HG02943 (cell line): ENCODE data around the gene SCAF11.

Experiments
- ATAC-seq: cut with Tn5 transposase; IDR thresholded peaks from one replicate; pipeline ENCODE4 v1.9.1; 2021; ENCODE audit warnings: mild to moderate bottlenecking, low read depth, moderate library complexity; ENCODE audit not compliant: unreplicated experiment

The SCAF11 gene

DNA sequence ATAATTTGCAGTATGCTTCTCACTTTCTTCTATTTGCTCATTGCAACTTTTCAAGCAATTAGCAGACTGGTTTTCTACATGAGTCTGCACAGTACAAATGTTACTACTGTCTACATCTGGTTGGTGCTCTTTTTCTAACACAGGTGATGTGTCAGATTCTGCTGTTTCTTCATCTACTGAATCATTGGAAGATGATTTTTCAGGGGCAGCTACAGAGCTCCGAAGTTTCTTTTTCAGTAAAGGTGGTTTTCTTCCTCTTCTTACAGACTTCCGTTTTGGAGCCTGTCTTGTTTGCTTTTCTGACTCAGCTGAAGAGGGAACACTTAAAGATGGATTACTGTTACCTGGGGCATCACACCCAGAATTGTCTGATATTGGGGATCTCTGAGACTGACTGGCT, 62.1 kb downstream of the SCAF11 start:
- no peak for ATAC-seq

DNA sequence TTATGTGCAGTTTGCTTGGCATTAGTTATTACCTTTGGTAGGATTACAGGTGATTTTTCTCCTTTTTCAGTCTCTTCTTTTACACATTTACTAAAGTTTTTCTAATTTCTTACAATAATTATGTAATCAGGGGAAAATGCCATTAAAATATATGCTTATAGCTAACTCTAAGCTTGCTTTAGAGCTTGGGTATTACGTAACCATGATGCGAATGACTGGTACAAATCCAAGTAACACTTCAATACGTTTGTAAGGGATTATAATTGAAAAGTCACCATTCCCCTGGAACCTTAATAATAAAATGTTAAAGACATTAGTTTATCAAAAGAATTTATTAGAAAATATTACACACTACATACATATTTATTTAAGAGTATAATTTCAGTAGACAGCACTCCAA, 71.6 kb downstream of the SCAF11 start:
- ATAC-seq: no peak

DNA sequence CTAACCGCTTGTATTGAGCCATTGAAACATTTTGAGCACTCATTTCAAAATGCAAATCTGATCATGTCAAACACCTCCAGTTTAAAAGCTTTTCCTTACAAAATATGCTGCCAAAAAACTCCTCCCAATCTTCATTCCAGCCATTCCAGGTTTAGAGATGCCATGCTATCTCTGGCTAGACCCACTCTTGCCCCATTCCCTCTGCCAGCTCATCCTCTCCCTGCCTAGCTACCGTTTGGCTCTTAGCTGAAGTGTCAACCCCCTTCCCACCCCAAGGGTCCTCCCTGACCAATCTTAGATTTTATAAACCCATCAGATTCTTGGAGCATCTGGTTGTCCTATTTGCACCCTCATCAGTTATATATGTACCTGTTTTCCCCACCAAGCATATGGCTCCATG, 75.0 kb downstream of the SCAF11 start:
- no peak for ATAC-seq

DNA sequence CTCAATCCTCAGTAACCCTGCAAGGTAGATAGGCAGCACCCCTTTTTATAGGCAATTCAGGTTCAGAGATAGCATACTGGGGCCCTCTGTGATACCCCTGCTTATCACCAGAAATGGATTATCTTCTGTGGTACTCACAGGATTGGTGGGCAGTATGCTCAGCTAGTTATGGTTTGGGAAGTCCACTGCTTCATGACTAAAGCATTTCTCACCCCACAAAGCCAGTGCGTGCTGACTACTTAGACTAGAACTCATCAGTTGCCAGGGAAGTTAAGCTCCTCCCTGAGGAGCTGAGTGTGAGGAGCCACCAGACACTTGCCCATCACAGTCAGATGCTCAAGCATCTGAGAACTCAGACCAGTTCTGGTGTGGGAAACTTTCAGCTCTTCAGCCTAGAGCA, 76.3 kb downstream of the SCAF11 start:
- no peak for ATAC-seq

DNA sequence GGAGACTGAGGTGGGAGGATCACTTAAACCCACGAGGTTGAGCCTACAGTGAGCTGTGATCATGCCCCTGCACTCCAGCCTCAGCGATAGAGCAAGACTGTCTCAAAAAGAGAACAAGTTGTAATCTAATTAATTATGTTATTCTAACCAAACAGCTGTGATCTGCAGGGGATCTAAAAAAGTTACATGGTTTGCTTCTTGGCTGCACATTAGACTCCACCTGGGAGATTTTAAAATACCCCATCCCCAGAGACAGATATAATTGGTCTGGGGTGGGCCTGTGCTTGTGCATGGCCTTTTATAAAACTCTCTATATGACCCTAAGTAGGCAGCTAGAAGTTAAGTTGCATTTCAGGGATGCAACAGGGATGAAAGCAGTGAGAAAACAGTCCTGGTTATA, 76.7 kb downstream of the SCAF11 start:
- ATAC-seq: no peak

DNA sequence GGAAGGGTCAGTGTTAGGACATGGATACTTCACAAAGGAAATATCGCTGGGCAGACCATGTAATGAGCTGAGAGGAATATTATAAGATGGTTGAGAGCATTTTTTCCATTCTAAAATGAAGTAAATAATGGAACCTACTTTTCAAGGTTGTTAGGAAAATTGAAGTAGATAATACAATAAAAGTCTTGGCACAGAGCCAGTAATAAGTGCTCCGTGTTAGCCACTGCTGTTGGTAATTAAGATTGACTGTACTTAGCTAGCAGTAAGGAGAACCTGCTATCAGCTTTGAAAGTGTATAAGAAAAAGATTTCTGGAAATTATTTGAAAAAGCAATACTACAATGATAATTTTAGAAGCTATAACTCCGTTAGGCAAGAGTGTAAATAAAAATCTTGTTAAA, 77.6 kb downstream of the SCAF11 start:
- no peak for ATAC-seq

DNA sequence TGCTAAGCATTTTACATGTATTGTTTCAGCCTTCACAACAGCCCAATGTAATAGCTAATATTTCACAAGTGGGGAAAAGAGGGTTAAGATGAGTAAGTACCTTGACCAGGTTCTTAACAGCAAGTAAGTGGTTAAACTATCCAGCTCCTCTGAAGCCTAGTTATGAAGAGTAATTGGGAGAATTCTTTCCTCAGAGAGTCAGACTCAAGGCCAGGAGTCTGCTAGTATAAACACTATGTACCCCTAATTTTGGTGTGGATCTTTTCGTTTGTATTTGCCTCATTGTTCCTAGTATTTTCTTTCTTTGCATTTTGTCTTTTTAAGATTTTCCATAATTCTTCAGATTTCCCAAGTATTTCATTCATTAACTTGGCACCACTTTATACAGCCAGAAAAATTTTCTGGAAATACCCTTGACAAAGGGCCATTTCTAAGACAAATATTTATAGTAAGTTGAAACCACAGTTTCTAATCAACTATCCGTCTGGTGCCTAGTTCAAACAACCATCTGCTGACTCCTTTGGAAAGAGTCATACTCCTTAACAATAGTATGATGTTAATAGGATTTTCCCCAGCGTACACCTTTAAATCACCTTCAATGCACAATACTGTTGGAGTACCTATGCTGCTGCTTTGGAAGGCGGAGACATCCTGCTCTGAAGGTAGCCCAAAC, 81.2 kb downstream of the SCAF11 start:
- no peak for ATAC-seq

DNA sequence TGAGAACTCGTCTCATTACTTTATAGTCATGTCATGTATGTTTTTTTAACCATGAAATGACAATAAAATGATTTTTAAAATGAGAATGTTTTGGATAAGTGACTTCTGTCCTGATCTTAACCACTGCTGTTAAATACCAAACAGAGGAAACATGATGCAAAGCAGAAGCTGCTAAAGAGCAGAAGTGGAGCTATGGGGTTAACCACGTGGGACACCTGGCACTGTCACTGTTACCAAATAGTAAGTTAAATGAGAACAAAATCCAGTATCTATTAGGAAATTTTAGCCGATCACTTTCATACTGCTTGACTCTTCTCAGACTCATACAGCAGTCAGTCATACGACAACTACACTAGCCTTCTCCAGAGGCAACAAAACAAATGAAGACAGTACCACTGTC, 82.4 kb downstream of the SCAF11 start:
- peak; percentile 67 for ATAC-seq

DNA sequence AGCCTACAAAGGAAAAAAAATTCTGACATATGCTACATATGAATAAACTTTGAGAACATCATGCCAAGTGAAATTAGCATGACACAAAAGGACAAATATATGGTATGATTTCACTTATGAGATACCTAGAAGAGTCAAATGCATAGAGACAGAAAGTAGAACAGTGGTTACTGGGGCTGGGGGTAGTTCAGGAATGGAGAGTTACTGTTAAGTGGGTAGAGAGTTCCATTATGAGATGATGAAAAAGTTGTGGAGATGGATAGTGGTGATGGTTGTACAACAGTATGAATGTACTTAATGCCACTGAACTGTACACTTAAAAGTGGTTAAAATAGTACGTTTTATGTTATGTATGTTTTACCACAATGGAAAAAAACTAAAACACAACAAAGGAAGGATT, 92.3 kb downstream of the SCAF11 start:
- no peak for ATAC-seq

DNA sequence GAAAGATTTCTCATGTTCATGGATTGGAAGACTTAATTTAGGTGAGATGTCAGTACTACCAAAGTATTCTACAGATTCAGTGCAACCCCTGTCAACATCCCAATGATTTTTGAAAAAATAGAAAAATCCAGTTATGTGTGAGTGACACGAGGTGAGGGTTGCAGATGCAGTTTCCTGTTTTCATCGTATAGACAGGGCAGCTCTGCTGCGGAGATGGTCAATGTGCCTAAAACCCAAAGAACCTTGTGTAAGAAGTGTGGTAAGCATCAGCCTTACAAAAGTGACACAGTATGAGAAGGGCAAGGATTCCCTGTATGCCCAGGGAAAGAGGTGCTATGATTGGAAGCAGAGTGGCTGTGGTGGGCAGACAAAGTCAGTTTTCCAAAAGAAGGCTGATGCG, 94.4 kb downstream of the SCAF11 start:
- no peak for ATAC-seq

DNA sequence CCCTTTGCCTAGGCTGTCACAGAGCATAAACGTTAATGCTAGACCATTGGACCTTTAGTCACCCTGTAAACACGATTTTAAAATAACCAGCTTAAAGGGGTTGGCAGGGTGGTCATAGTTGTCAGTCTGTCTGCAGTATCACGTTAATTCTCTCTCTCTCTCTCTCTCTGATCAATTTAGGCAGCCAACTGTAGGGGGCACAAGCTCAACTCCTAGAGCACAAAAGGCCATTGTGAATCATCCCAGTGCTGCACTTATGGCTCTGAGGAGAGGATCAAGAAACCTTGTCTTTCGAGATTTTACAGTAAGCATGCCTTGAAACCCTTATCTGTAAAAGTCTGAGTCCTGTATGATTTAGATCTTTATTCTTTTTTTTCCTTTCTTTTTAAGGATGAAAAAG, 97.1 kb downstream of the SCAF11 start:
- no peak for ATAC-seq

DNA sequence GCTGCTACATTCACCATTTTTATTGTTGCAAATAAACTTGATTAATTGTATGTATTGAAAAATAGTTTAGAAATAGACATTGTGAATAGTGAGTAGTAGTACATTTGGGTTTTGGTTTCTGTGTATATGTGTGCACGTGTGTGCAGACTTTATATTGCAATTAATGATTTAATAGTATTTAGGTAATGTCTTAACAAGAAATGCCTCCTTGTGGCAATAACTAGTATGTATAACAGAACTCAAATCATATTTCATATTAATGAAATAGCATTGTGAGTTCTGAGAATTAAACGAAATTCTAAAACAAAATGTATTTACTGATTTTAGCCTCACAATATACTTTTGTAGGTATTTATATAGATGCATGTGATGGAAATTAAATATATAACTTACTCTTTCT, 100.1 kb downstream of the SCAF11 start:
- no peak for ATAC-seq

DNA sequence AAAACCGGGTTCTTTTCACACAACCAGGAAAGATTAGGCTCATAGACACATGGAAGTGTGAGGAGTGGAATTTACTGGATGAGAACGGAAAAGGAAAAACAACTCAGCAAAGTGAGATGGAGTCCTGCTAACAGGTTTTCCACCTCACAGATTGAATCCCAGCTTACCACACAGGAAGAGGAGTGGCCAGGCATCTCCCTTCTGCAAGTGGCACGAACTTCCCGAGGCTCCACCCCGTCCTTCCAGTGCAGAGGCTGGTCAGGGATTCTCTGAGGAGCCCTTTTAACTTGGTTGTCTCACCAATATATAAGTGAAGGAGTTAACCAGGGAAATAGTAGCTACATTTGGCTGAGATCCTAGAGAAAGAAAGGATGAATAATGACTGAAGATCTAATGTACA, 102.8 kb downstream of the SCAF11 start:
- ATAC-seq: no peak

DNA sequence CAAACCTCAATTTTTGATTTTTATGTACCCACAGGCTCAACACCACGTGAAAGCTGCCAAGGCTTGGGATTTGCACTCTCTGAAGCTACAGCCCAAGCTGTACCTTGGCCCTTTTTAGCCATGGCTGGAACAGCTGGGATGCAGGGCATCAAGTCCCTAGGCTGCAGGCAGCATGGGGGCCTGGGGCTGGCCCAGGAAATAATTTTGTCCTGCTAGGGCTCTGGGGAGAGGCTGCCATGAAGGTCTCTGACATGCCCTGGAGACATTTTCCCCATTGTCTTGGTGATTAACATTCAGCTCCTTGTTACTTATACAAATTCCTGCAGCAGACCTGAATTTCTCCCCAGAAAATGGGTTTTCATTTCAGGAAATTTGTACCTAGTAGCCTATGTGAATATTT, 103.7 kb downstream of the SCAF11 start:
- ATAC-seq: no peak

DNA sequence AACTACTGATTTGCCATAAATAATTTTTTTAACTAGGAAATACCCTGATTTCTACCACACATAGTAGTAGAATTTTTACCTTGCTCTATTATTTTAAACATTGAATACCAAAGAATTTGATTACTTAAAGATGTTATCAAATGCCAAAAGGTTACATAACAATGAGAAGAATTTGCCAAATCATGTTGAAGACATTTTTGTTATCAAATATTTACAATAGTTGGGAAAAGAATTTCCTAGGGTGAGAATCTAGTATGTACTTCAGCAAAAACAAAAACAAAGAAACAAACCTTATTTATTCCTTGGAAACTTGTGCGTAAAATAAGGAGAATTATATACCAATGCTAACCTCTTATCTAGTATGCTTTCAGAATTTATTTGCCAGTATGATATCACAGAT, 107.2 kb downstream of the SCAF11 start:
- no peak for ATAC-seq

DNA sequence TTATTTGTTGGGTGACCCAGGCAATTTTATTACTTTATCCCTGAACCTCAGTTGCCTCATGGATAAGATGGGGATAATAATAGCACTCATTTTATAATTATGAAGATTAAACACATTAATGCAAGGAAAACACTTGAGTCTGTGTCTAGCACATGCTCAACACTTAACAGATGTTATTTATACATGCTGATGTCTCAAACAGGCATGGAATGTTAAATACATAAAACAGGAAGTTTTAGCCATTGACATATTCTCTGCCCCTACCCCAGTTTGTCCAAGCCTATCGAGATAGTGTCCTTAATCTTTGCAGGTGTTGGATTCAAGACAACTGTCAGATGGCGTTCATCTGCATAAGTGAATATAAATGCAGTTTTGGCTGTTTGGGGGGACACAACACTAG, 109.8 kb downstream of the SCAF11 start:
- no peak for ATAC-seq

DNA sequence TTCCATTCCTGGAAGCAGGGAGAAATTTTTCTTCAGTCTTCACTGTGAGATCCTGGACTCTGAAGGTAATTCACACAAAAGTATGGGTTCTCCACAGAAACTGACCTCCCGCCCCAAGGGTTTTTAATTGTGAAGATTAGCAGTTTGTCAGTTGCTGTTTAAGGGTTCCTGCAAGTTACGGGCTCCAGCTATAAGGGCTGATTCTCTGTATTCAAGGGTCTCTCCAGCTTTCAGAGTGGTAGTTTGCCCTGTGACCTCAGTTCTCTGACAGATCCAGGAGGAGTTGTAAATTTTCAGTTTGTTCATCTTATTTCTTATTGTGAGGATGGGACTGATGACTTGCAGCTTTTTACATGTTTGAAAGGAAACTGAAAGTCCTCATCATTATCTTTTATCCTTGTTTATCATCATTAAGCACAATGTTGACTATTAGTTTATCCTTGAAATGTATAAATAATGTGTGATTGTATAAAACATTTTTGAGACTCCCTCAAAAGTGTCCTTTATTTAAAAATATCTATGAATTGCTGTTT, 110.9 kb downstream of the SCAF11 start:
- ATAC-seq: no peak

DNA sequence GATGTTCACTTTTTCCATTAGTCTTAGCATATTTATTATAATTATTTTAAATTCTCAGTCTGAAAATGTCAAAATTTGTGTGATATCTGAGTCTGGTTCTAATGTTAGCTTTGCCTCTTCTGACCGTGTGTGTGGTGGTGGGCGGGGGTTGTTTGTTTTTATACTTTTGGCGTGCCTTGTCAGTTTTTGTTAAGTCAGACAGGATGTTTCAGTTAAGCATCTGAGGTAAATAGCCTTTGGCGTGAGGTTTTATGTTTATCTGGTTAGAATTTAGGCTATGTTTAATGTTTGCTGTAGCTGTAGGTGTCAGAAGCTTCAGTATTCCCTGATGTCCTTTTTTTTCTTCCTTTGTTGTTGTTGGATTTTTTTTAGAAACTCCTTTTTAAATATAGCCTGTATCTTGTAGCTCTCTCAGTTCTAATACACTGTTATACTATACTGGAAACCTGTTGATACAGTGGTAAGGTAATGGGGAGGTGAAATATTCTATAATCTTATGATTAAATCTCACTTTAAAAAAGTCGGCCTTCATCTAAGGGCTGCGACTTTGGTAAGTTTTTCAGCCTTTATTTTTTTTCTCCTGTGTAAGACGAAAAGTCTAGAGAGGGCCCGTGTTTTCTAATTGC, 111.6 kb downstream of the SCAF11 start:
- ATAC-seq: no peak

DNA sequence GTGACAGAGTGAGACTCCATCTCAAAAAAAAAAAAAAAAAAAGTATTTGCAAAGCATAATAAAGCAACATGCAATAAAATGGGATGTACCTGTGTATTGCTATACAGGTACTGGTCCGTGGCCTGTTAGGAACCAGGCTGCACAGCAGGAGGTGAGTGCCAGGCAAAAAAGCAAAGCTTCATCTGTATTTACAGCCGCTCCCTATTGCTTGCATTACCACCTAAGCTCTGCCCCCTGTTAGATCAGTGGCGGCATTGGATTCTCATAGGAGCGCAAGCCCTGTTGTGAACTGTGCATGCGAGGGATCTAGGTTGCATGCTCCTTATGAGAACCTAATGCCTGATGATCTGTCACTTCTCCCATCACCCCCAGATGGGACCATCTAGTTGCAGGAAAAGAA, 113.3 kb downstream of the SCAF11 start:
- ATAC-seq: no peak

DNA sequence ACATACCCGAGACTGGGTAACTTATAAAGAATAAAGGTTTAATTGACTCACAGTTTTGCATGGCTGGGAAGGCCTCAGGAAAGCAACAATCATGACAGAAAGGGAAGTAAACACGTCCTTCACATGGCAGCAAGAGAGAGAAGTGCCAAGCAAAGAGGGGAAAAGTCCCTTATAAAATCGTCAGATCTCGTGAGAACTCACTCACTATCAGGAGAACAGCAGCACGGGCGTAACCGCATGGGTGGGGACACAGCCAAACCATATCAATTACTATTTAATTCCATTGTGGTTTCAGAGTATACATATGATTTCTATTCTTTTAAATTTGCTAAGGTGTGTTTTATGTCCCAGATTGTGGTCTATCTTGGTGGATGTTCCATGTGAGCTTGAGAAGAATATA, 117.9 kb downstream of the SCAF11 start:
- no peak for ATAC-seq
